NCI-H524 (cell line): ENCODE data around the gene SPHKAP.
"Not testable (repeated sequence)": the region's sequence is repeated elsewhere in the genome, so short reads cannot be mapped to it uniquely, and the experiment has no call there.

ENCODE experiments used
- DNase-seq, 2 experiments: peaks; one replicate each; lab custom pipeline; 2025; lab: John Stamatoyannopoulos, UW

SPHKAP gene, protein sequence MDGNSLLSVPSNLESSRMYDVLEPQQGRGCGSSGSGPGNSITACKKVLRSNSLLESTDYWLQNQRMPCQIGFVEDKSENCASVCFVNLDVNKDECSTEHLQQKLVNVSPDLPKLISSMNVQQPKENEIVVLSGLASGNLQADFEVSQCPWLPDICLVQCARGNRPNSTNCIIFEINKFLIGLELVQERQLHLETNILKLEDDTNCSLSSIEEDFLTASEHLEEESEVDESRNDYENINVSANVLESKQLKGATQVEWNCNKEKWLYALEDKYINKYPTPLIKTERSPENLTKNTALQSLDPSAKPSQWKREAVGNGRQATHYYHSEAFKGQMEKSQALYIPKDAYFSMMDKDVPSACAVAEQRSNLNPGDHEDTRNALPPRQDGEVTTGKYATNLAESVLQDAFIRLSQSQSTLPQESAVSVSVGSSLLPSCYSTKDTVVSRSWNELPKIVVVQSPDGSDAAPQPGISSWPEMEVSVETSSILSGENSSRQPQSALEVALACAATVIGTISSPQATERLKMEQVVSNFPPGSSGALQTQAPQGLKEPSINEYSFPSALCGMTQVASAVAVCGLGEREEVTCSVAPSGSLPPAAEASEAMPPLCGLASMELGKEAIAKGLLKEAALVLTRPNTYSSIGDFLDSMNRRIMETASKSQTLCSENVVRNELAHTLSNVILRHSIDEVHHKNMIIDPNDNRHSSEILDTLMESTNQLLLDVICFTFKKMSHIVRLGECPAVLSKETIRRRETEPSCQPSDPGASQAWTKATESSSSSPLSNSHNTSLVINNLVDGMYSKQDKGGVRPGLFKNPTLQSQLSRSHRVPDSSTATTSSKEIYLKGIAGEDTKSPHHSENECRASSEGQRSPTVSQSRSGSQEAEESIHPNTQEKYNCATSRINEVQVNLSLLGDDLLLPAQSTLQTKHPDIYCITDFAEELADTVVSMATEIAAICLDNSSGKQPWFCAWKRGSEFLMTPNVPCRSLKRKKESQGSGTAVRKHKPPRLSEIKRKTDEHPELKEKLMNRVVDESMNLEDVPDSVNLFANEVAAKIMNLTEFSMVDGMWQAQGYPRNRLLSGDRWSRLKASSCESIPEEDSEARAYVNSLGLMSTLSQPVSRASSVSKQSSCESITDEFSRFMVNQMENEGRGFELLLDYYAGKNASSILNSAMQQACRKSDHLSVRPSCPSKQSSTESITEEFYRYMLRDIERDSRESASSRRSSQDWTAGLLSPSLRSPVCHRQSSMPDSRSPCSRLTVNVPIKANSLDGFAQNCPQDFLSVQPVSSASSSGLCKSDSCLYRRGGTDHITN (N-terminal part only)

DNA sequence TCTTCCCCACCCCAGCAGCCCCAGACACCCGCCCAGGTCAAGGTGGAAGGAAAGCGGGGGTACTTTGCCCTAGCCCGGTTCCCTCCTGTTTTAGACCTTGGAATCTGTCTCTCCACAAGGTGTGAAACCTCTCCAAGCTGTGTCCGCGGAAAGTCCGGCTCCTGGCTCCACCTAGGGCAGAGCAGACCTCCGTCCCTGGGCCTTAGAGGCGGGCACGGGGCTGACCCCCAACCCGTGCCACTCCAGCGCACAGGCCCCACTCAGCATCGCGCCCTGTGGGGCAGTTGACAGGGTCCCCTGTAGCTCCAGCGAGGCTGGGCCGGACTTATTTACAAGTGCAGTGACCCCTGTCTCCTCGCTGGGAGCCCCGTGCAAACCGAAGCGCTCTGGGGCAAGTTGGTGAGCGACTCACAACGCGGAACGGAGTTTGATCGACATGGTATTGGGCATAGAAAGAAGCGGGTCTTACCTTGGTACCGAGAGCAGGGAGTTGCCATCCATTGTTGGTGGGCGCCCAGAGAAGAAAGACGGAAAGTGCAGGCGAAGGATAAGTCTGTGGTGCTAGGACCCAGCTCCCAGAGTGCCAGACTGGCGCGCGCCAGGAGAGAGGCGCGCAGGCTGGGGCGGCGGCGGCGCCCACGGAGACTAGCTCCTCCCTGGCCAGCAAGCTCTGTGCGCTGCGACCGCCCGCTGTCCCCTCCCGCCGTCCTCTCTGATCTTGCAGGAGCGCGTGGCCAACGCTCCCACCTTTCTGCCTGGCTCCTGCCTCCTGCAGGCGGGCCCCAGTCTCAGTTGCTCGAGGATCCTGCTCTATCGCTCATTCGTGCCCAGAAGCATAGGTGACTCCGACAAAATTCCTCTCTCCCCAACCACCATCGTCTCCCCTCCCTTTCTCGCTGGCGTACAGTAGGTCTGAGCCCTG, at the start of gene SPHKAP:
Gene SPHKAP, minus strand, starts transcription at position 590 of the 922 bp plus-strand sequence. Its CDS starts 89 bp downstream, at position 501.
- DNase-seq = peak; percentile 39 to 47

DNA sequence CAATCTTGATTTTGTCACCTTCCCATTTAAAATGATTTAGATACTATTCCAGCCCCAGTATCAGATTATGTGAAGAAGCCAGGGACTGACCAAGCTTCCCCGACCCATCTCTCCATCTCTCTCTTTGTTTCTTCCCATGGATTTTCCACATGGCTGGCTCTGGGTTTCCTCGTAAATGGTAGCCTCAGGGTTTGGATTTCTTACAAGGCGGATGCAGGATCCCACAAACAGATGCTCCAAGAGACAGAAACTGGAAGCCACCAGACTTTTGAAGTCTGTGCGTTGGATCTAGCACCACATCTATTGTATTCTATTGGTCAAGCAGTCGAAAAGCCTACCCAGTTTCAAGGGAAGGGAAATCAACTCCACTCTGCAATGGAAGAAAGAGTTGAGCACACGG, 46.0 kb upstream of the SPHKAP start:
- DNase-seq = no peak

DNA sequence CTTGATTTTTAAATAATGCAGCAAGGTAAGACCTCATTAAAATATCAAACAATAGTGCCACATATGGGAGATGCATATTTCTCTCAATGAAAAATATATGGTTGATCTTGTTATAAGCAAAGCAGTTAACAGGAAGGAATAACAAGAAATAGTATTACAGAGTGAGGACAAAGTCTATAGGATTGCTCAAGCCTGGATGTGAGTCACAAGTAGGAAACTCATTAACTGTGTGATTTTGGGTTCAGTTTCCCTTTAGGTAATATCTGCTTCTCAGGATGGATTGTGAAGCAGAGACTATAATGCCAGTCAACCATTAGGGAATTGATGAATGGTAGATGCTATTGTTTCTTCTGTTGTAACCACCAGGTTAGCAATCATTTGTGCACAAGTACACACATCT, 42.9 kb upstream of the SPHKAP start:
- DNase-seq = no peak

GRCh38 chr2:228218593-228218992, 37.1 kb upstream of the SPHKAP start:
- DNase-seq = not testable (repeated sequence)

- no peak for DNase-seq
These were observed 16.0 kb upstream of the SPHKAP start for GRCh38 chr2:228197504-228197903.

GRCh38 chr2:228180181-228181097, 1.0 kb downstream of the SPHKAP start:
- DNase-seq = peak; percentile 57 to 69

- no peak for DNase-seq
These were observed 14.2 kb downstream of the SPHKAP start for GRCh38 chr2:228167290-228167689.

DNA sequence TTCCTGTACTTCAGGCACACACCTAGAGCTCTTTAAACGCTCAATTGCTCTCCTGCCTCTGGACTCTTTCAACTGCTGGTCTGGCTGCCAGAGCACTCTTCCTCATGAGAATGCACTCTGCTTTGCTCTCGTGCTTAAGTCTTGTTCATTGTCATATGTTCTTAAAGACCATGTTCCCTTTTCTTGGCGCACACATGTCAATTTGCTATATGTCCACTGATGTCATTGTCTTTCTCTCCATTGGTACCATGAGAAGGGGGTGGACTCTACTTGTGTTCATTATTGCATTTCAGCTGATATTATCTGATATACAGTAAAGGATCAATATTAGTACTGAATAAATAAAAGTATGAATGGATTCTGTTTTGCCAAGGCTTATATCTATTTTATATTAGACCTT, 16.8 kb downstream of the SPHKAP start:
- DNase-seq = no peak

DNA sequence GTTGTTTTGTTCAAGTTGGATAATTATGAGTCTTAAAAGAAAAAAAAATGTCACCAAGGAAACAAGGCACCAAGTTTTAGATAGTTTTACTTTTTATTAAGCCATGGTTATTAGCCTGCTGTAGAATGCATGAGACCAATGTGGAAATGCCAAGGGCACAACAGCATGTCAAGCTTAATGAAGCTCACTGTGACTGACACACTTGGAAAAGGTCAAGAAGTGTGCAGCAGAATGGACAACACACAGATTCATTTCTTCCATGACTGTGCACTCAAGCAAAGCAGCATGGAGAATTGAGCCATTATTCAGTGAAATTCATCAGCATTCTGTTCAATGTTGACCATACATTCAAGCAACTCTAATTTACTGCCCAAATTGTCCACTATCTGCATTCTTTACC, 23.6 kb downstream of the SPHKAP start:
- no peak for DNase-seq

GRCh38 chr2:228144961-228145360, 36.5 kb downstream of the SPHKAP start:
- no peak for DNase-seq

DNA sequence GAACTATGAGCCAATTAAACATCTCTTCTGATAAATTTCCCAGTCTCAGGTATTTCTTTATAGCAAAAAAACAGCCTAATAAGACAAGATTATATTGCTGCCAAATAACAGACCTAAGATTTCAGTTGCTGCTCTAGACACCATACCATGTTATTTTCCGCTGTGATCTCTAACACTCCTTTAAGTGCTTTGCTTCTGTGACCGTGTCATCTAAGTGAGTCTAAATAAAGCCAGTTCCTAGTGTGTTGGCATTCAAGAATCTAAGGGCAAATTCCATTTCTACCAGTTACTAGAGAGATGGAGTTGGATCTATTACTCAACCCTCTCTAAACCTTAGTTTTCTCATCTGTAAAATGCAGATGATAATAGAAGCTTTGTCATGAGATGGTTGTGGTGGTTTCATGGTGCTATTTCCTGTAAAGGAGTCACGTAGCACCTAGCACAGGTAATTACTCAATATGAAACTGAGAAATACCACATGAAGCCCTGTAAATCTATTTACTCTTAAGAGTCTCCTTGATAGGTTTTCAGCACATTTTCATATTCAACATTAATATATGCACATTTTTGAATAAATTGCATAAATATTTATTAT, 40.5 kb downstream of the SPHKAP start:
- no peak for DNase-seq

- no peak for DNase-seq
These were observed 45.5 kb downstream of the SPHKAP start for GRCh38 chr2:228136027-228136426.

GRCh38 chr2:228135300-228135699, 46.2 kb downstream of the SPHKAP start:
- DNase-seq = no peak

DNA sequence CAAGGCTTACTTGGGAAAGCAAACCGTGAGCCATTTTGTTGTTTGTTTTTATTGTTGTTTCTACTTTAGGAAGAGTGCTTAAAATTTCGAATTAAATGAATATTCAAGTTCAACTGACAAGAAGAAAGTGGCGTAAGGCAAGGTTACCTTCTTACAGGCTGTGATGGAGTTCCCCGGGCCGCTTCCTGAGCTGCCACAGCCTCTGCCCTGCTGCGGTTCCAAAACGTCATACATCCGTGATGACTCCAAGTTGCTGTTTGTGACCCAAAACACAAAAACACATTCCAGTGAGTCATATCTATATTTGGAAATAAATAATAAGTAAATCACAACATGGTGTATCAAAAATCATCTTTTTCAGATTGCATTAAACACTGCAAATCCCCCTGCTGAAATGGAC, 49.7 kb downstream of the SPHKAP start:
- no peak for DNase-seq

DNA sequence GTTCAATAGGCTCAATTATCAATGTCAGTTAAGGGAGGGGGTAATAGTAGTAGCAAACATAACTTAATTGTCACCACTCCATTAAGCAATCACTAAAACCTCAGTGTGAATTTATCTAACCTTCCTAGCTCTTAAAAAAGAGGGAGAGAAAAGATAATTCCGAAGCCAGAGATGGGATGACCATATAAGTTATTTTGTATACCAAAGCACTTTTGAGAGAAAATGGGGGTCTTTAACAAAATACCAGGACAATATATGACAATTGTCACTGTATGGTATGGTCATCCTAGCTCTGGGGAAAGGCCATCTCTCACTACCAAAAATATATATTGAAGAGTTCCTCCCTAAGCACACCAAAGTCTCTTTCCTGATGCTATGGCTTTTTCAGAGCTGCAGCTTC, 55.1 kb downstream of the SPHKAP start:
- DNase-seq = no peak

DNA sequence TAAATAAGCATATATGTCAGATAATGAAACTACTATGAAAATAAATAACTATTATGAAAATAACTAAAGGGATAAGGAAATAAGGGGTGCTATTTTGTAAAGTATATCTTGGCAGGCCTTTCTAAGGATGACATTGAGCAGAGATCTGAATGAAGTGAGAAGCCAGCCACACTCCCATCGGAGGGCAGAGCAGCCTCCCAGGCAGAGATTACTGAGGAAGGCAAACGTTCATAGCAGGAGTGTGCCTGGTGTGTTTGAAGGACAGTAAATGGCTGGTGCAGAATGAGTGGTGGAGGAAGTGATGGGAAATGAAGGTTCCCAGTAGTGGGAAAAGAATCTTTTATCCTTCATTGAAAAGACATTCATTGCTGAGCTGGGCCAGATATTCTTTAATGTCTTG, 62.5 kb downstream of the SPHKAP start:
- no peak for DNase-seq

DNA sequence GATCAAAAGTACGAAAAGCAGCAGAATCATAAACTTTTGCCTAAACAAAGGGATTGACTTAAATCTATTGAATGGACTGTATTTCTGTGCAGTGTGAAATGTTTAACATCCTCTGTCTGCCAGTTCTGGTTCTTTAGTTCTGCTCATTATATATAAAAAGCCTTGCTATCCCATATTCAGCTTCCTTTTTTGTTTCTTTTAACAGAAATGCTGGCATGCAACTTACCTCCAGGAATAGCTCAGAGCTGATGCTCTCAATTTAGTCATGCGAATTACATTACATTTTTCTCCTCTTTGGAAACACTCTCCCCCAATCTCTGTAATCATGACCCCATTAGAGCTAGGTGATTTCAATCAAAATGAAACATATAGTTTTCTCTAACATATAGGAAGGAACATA, 73.6 kb downstream of the SPHKAP start:
- no peak for DNase-seq

DNA sequence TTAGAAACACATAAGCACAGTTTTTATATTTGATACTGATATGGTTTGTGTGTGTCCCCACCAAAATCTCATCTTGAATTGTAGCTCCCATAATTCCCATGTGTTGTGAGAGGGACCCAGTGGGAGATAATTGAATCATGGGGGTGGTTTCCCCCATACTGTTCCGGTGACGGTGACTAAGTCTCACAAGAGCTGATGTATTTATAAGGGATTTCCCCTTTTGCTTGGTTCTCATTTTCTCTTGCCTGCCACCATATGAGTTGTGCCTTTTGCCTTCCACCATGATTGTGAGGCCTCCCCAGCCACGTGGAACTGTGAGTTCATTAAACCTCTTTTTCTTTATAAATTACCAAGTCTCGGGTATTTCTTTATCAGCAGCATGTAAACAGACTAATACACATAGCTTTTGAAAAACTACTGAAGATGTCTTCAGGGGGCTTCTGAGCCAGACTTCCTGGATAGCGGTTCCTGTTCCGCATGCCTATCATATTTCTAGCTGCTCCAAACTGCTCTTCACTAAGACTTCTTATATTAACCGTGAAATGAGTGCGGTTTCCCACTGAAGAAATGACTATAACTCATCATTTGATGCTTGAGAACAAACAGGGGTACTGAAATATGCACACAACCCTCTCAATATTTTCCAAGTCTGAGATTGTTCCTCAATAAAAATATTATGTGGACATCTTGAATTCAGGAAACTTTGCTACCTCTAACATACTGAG, 75.8 kb downstream of the SPHKAP start:
- no peak for DNase-seq

GRCh38 chr2:228104215-228104614, 77.3 kb downstream of the SPHKAP start:
- no peak for DNase-seq
